SKM-1 treated with dmso at 0.1 percent for 144 hours (cell line): ENCODE results near the gene TUBA8.
"Not testable (repeated sequence)": the region's sequence is repeated elsewhere in the genome, so short reads cannot be mapped to it uniquely, and the experiment has no call there.

Experiments
- DNase-seq: peaks from one replicate; lab custom pipeline; 2025; ENCODE audit not compliant: unreplicated experiment; lab: John Stamatoyannopoulos, UW

The TUBA8 gene

GRCh38 chr22:18110194-18110953, at the start of gene TUBA8:
TUBA8 (plus strand) TSS chr22:18110809; CDS start chr22:18110866, 57 bp downstream.
- DNase-seq, result no peak

GRCh38 chr22:18062421-18062820, 48.2 kb upstream of the TUBA8 start:
- DNase-seq, result no peak

GRCh38 chr22:18063306-18063705, 47.3 kb upstream of the TUBA8 start:
- no peak for DNase-seq

DNA sequence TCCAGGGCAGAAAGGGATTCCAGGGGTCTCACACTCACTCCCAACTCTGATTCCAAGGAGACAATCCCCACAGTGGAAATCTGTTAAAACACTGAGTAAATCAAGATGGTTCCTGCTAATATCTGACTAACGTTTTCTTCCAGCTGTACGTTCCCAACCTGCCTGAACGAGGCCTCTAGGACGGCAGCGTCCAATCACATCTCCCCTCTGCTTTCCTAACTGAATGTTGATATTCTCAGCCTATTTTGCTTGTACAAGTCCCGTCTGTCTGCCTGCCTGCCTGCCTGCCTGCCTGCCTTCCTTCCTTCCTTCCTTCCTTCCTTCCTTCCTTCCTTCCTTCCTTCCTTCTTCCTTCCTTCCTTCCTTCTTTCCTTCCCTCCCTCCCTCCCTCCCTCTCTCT, 46.9 kb upstream of the TUBA8 start:
- DNase-seq, result not testable (repeated sequence)

GRCh38 chr22:18064636-18065035, 46.0 kb upstream of the TUBA8 start:
- no peak for DNase-seq

DNA sequence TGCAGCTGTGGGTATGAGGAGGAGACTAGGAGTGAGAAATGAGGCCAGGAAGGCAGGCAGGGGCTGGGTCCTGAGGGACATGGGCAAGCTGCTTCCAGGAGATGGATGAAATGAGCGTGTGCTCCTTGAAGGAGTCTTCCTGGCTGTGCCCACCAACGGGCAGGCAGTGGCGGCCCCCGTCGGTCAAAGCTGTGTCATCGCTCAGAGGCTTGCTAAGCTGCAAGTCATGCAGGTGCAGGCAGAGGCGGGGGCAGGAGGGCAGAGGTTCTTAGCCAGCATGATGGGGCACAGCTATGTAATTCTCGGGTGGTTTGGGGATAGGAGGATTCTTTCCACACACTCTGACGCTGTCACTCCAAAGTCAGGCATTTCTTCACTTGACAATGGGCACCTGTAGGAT, 45.4 kb upstream of the TUBA8 start:
- DNase-seq, result no peak

GRCh38 chr22:18066181-18066859, 44.3 kb upstream of the TUBA8 start:
- no peak for DNase-seq

GRCh38 chr22:18067121-18067520, 43.5 kb upstream of the TUBA8 start:
- DNase-seq, result no peak

DNA sequence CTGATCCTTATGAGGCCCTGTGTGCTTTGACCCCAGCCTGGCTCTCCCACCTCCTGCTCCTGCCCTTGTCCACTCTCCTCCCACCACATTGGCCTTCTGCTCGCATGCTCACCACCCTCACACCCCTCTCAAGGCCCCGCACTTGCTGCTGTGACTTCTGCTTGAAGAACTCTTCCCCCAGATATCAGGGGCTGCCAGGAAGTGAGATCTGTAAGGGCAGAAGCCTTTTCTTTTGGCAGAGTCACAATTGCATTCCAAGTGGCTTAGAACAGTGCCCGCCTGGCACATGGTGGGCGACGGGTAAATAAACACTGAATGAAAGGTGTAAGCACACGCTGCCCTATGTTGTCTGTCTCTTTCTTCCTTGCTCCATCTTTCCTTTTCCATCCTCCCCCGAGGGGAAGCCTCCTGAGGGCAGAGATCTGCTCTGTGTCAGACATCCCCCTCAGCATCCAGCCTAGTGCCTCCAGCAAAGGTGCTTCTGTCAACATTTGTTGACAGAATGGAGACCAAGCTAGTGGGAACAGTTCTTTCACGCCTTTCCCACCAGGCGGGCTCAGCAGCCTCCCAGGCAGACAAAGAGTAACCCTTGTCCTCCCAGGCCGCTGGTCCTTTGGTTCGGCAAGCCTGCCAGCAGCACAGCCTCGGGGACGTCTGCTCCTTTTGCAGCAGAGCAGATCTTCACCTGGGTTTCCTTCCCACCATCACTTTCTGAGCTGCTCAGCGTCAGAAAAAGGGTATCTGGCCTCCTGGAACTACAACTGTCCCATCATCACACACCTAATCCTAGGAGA, 42.9 kb upstream of the TUBA8 start:
- DNase-seq, result no peak

- no peak for DNase-seq
Observed at GRCh38 chr22:18068381-18068988, 42.1 kb upstream of the TUBA8 start.

GRCh38 chr22:18069041-18069440, 41.6 kb upstream of the TUBA8 start:
- DNase-seq, result no peak

GRCh38 chr22:18070041-18070440, 40.6 kb upstream of the TUBA8 start:
- DNase-seq, result no peak

- no peak for DNase-seq
Observed at GRCh38 chr22:18070556-18071306, 39.9 kb upstream of the TUBA8 start.

DNA sequence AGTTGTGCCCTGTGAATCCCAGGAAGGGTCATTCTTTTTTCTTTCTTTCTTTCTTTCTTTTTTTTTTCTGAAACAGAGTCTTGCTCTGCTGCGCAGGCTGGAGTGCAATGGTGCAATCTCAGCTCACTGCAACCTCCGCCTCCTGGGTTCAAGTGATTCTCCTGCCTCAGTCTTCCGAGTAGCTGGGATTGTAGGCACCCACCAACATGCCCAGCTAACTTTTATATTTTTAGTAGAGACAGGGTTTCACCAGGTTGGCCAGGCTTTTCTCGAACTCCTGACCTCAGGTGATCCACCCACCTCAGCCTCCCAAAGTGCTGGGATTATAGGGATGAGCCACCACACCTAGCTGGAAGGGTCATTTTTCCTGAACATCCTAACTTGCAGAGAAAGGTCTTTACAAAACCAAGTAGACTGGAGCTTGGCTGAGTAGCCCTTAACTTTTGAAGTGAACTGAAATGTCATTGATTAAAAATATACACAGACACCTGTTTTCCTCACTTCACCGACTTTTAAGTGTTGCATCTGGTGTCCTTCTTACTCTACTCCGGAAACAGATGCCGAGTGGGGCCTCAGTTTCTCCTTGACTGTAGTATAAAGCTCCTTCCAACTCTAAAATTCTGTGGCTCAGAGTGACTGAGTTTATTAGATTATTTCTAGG, 39.2 kb upstream of the TUBA8 start:
- not testable (repeated sequence) for DNase-seq

- DNase-seq, result no peak
Observed at GRCh38 chr22:18071968-18072310, 38.7 kb upstream of the TUBA8 start.

- no peak for DNase-seq
Observed at GRCh38 chr22:18073467-18073866, 37.1 kb upstream of the TUBA8 start.

DNA sequence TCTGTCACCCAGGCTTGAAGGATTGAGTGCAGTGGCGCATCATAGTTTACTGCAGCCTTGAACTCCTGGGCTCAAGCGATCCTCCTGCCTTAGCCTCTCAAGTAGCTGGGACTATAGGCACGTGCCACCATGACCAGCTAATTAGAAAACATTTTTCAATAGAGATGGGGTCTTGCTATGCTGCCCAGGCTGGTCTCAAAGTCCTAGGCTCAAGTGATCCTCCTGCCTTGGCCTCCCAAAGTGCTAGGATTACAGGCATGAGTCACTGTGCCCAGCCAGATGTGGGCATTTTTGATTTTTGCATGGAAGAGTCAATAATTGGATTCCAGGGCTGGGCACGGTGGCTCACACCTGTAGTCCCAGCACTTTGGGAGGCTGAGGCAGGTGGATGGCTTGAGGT, 36.7 kb upstream of the TUBA8 start:
- DNase-seq, result not testable (repeated sequence)

GRCh38 chr22:18075101-18075719, 35.4 kb upstream of the TUBA8 start:
- DNase-seq, result no peak

DNA sequence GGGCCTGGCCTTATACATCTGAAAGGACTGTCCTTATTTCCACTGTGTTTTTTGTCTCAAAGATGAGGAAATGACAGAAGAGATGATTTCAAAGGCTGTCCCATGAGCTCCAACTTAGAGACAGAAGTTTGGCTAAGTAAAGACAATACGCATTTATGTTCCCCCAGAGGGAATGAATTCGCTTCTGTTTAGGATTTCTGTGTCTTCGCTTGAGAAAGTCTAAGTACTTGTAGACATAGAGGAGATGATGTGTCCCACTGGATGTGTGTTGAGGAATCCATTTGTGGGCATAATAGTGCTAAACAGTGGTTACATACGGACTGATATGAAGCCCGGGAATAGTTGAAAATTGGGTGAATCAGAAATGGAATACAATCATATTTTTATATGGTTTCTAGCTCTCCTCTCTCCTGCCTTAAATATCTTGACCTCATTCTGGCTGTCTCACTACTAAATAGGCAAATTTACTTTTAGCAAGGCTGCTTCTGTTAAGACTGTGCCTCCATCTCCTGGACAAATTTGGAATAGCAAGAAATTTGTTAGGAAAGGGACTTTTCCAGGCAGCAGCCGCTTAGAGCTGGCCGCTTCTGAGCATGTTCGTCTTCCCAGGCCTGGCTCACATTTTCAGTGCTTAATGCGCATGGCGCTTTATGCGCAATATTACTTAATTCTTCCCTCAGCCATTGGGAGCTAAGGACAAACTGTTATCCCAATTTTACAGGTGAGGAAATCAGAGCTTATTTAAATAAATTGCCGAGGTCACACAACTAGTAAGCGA, 34.7 kb upstream of the TUBA8 start:
- DNase-seq, result peak; percentile 84
